Measurements from ENCODE around the gene GFI1B. TPM values are rescaled to one million over a fixed set of nuclear protein-coding genes. Genes with fewer than 3 reads are reported as not detected.

Gene GFI1B
- total RNA-seq, result not detected in 2 replicates

DNA sequence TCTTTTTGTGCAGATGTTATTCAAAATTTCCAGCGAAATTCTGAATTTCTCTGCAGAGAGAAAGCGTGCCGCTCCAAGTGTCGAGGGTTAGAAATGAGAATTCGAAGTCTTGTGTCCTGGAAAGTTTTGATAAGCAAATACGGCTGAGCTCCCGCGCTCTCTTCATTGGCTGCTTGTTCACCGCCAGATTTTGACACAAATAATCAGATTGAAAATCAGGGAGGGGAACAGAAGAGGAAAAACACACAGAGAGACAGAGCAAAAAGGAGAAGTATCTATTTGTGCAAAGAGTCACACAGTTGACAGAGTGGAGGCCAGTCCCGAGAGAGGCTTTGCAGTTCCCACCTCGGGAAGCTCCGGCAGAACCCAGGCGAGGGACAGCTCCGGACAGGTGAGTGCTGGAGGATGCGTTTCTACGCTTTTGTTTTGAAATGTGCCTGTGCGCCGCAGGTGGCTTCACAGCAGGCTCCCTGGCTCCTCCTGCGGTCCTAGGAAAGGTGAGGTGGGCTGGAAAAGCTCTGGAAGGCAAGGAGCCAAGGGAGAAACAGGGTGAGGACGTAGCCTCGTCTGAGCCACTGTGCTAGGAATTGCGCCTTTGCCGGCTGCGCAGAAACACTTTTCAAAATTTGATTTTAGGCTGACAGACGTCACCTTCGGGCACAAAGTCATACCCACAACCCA lies at the start of gene GFI1B:
GFI1B (plus strand) TSS at position 244 of the 681 bp plus-strand sequence. CDS start 7,985 bp downstream, outside the sequence.

DNA sequence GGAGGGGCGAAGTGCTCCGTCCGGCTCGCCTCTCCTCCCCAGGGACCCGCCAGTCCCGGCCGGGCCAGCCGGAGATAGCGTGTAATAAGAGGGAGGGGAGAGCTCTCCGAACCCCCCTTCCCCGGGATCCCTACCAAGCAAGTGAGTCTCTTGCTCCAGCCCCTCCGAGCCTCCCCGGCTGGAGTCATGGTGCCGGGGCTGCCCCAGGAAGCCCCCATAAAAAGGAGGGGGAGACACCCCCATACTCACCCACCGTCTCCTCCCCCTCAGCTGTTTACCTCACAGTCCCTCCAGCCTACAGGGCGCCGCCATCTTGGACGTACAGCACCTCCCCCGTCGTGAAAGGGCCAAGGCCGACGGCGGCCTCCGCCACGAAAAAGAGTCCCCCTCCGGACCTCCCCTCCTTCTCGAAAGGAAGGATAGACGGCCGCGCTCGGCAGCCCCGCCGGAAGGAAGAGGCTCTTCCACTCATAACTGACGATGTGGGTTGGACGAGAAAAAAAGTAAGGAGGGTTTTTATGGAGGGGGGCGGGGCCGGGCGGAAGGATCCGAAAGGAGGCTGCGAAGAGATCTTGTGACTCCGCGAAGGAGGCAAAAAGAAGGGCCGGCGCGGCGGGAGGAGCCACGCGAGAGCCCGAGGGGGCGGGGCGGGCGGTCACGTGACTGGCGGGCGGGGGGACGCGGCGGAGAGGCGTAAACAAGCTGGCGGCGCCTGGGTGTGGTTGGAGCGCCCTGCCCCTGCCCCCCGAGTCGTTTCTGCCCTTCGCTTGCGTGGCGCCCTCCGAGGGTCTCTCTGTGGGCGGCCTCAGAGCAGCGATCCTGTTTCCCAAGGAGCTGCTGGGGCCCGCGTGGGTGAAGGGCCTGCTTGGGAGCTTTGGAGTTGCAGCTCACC lies 34.0 kb upstream of the GFI1B start, which contains the start of gene TSC1:
TSC1 (minus strand) TSS at position 323 of the 892 bp plus-strand sequence. CDS start 15,744 bp downstream, outside the sequence.

DNA sequence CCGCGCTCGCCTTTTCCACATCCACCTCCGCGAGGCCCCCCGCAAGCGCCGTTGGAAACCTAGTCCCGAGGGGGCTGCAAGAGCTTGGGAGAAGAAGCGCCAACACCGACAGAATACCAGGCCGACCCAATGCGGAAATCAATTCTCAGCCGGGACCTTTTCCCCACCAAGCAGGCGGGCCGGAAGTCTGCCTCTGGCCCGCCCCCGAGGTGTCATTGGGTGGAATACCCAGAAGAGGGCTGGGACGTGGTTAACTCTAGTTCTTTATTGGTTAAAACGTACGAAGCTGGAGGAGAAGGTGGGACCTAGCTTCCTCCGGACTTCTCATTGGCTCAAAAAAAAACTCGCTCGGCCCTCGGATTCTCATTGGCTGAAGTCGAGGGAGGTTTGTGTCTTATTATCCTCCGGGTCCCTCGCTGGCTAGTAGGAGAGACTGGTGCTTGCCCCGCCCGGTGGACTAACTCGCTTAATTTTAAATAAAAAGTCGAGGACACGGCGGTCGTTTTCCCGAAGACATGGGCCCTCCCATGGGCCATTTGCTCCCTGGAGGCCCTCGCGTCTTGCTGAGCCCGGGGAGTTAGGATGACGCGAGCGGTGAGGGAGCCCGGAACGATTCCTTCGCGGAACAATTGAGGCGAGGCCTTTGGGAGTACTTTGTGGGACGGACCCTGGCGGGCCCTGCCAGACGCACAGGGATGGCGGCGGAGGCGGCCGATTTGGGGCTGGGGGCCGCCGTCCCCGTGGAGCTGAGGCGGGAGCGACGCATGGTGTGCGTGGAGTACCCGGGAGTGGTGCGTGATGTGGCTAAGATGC lies 52.0 kb downstream of the GFI1B start, which contains the start of gene GTF3C5:
GTF3C5 (plus strand) TSS at position 681 of the 813 bp plus-strand sequence; CDS start at position 696, 15 bp downstream.

Other genes with a start within 250 kb of the GFI1B start
- 0.11 and 0.75 TPM in 2 replicates for gene AK8, start 100.4 kb upstream of the GFI1B start, total RNA-seq
- 2.1 and 2.6 TPM in 2 replicates for gene SPACA9, start 99.8 kb upstream of the GFI1B start, total RNA-seq
- 46.7 and 48.6 TPM in 2 replicates for gene TSC1, start 34.1 kb upstream of the GFI1B start, total RNA-seq
- gene GTF3C5, start 52.3 kb downstream of the GFI1B start, total RNA-seq, result 31.7 and 52.7 TPM in 2 replicates
- 0.12 TPM in 1 of 2 replicates, not detected in the other for gene CEL, start 83.3 kb downstream of the GFI1B start, total RNA-seq
- gene RALGDS, start 142.5 kb downstream of the GFI1B start, total RNA-seq, result 19.3 and 22.0 TPM in 2 replicates
- 3.1 and 3.2 TPM in 2 replicates for gene GBGT1, start 185.2 kb downstream of the GFI1B start, total RNA-seq
- gene OBP2B, start 230.6 kb downstream of the GFI1B start, total RNA-seq, result not detected in 2 replicates

Measured in uterine smooth muscle cell (primary cell).